HG03571 (cell line): ENCODE data around the gene C4B.

Experiments used
- ATAC-seq: cut with Tn5 transposase; IDR thresholded peaks from one replicate; pipeline ENCODE4 v1.9.1; 2021; ENCODE audit not compliant: unreplicated experiment

C4B gene

DNA sequence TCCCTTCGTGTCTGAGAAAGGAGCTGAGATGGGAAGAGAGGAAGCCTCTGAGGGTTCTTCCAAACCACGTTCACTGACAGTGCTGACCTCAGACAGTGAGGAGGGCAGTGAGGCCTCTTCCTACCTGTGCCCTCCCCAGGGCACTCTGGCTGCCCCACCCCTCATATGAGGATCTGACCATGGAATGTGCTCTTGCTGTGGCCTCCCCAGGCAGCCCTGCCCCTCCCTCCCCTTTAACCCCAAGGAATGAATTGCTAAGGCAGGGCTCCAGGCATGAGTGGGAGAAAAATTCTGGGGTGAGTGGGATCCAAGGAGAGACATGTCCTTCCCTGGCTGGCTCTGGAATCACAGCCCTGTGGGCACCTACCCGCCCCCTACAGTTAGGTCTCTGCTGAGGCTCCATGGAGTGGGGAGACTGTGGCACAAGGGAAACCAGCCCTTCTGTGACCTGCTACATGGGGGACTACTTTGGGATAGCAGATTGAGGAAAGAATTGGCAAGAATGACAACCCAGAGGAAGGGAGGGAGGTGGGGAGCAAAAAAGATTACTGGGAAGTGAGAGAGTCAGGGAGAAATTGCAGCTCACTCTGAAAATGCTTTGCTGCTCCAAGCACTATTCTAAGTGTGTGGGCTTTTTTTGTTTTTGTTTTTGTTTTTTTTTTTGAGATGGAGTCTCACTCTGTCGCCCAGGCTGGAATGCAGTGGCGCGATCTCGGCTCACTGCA is 65.1 kb downstream of the C4B start:
- no peak for ATAC-seq

DNA sequence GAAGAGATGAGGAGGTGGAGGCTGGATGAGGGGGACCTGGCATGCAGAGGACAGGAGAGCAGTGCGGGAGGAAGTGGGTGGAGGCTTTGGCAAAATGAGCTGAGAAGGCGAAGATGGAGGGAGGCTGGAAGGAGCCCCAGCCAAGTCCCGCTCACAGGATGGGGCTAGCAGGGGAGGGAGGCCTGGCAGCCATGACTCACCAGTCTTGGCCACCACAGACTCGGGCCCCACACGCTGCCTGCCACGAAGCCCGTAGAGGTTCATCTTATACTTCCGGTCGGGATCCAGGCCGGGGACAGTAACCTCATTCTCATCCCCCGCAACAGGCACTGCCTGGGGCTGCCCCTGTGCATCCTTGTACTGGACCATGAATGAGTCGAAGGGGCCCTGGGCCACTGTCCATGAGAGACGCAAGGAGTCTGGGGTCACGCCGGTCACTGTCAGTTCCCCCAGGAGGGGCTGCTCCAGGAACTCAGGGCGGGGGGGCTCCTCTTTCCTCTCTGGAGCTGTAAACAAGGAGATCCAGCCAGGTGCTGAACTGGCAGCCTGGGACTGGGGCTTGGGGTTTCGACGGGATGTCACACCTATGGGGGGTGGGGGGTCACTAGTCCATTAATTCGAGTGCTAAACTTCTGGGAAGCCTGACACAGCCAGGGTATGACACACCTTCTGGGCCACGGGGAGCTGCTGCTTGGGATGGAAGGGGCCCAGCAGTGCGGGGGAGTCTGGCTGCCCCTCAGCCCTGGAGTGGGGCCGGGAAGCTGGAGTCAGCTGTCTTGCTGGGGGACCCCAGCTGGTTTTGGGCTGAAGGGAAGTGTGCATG is 66.8 kb downstream of the C4B start:
- ATAC-seq: no peak

DNA sequence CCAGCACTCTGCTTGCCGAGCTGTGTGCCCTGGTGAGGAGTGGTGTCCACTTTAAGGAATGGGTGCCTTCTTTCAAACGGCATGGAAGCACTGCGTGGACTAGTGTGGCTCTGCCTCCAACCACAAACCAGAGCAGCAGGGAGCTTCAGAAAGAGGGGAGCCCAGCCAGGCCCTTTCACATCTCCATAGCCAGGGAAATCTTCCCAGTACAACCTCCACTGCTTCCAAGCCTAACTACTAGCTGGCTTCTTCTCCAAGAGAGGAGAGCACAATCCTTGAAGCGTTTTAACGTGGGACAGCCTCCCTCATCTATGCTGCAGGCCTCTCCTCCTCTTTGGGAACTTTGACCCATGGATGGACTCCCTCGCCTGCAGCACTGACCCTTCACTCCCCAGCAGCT is 67.9 kb downstream of the C4B start:
- ATAC-seq: no peak

DNA sequence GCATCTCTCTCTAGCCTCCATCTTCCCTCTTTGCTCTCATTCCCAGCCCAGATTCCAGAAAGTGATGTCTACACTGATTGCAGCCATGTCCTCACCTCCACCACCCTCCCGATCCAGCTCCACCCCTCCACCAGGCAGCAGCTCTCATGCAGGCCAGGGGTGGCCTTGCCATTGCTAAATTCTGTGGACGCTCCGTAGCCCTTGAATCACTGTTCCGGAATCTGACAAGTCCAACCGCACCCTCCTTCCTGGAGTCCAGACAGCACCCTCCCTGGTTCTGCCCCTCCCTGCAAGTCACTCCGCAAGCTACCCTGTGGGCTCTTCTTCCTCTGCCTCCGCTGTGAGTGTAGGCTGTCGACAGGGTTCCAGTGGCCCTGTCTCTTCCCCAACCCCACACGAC is 68.3 kb downstream of the C4B start:
- no peak for ATAC-seq

DNA sequence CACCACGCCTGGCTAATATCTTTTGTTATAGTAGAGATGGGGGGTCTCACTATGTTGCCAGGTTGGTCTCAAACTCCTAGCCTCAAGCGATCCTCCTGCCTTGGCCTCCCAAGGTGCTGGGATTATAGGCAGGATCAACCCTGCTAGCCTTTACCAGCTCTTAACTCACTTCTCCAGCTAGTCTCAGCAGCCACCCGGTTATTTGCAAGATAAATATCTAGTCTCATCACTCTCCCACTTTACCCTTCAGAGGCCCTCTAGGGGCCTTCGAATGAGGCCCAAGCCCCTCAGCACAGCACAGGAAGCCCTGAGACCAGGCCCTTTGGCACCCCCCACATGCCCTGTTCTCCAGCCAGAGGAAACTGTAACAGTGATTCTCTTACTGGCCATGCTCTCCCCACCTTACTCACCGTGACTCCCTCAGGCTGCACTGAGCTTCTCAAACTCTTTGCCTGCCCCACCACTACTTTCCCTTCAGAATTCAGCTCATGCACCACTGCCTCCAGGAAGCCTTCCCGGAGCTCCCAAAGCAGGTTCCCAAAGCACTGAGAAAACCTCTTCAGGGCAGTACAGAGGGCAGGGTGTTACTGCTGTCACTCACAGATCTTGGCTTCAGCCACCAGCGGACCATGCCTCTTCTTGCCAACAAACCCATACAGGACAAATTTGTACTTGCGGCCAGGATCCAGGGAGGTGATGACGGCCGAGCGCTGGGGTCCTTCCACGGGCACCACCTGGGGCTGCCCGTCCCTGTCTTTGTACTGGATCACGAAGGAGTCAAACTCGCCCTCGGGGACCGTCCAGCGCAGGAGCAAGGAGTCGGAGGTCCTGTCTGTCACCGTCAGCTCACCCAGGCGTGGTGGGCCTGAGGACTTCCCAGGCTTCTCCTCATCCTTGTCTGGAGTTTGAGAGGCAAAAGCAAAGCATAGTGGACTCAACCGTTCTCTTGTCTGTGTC is 69.5 kb downstream of the C4B start:
- ATAC-seq: no peak

DNA sequence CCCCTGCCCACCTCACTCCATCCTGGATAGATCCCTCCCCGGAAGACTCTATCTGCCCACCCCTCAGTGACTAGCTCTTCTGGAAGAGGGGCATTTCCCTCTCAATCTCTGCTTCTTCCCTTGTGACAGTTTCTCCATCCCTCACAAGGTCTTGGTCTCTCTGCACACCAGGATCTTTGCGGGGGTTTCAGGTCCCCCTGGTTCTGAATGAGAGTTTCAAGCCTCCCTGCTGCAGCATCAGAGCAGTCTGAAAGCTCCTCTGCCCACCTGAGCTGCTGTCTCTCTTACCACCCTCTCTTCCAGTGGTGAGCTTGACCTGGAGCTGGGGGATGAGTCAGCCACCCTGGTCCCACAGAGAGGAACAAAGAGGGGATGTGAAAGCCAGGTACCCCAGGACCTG is 70.2 kb downstream of the C4B start:
- ATAC-seq: no peak
